LNCaP clone FGC (cell line): ENCODE data around the gene METRNL.
A peak's percentile ranks its signal among the peaks of the same experiment; 100 is the strongest.
"Not testable (repeated sequence)": the region's sequence is repeated elsewhere in the genome, so short reads cannot be mapped to it uniquely, and the experiment has no call there.

Experiments
- DNase-seq: peaks from one replicate; pipeline ENCODE4 v3.0.0-alpha.2; 2011; ENCODE audit warnings: low read depth
- H3K4me3 ChIP-seq: 2 replicates; pipeline ENCODE4 v1.5.1; 2011; ENCODE audit warnings: mild to moderate bottlenecking, low read depth, low read length, control low read depth
- CTCF ChIP-seq: IDR thresholded peaks from 2 replicates; pipeline ENCODE4 v1.5.1; 2012; ENCODE audit warnings: mild to moderate bottlenecking; ENCODE audit not compliant: control insufficient read depth, insufficient read depth; ENCODE audit errors: extremely low read depth

METRNL gene

GRCh38 chr17:83053021-83053681 lies 26.3 kb upstream of the METRNL start:
- no peak overlapping the region for H3K4me3 ChIP-seq
- TF ChIP-seq CTCF: no peak
- peak; percentile 15 for DNase-seq

GRCh38 chr17:83053739-83054451 lies 25.5 kb upstream of the METRNL start:
- H3K4me3 ChIP-seq: no peak overlapping the region
- no peak for TF ChIP-seq CTCF
- no peak for DNase-seq

GRCh38 chr17:83054518-83055125 lies 24.8 kb upstream of the METRNL start:
- no peak for TF ChIP-seq CTCF

GRCh38 chr17:83055176-83055575 lies 24.2 kb upstream of the METRNL start:
- DNase-seq, H3K4me3 ChIP-seq: not testable (repeated sequence)

More at GRCh38 chr17:83054518-83055125, 24.8 kb upstream of the METRNL start:
- no peak for DNase-seq
- no peak overlapping the region for H3K4me3 ChIP-seq

- H3K4me3 ChIP-seq: no peak overlapping the region
- peak; percentile 19 for DNase-seq
- TF ChIP-seq CTCF: no peak
These were observed 23.4 kb upstream of the METRNL start for GRCh38 chr17:83055911-83056582.

- TF ChIP-seq CTCF: no peak
- no peak overlapping the region for H3K4me3 ChIP-seq
These were observed 22.6 kb upstream of the METRNL start for GRCh38 chr17:83056583-83057396.

More at GRCh38 chr17:83056583-83057396, 22.6 kb upstream of the METRNL start:
- DNase-seq: peak; percentile 30
